WERI-Rb-1 (cell line): ENCODE results near the gene LRRC8A.

Experiments
- DNase-seq: peaks from one replicate; pipeline ENCODE4 v3.0.0-alpha.2; 2020
- H3K27ac ChIP-seq: fragments of 250-450 bp; sonication (Bioruptor Pico); 2 replicates; pipeline ENCODE4 v1.5.1; 2020; ENCODE audit warnings: mild to moderate bottlenecking, moderate library complexity
- H3K27me3 ChIP-seq: fragments of 250-450 bp; sonication (Bioruptor Pico); 2 replicates; pipeline ENCODE4 v1.5.1; 2021; ENCODE audit warnings: mild to moderate bottlenecking, low read depth, moderate library complexity; ENCODE audit not compliant: insufficient read depth, severe bottlenecking
- H3K36me3 ChIP-seq: fragments of 250-450 bp; sonication (Bioruptor Pico); 2 replicates; pipeline ENCODE4 v1.5.1; 2020; ENCODE audit warnings: mild to moderate bottlenecking, moderate library complexity
- H3K4me3 ChIP-seq: 2 replicates; pipeline ENCODE4 v1.5.1; 2011; ENCODE audit warnings: low read depth, mild to moderate bottlenecking, control low read depth, low read length
- H3K9me3 ChIP-seq: fragments of 250-450 bp; sonication (Bioruptor Pico); 2 replicates; pipeline ENCODE4 v1.5.1; 2021; ENCODE audit warnings: mild to moderate bottlenecking, moderate library complexity; ENCODE audit not compliant: severe bottlenecking
- TF ChIP-seq, protein P1 (sequence below): IDR thresholded peaks from 2 replicates; pipeline ENCODE4 v1.5.1; 2011; ENCODE audit warnings: low read depth, mild to moderate bottlenecking, control low read depth, inconsistent platforms, low read length

The LRRC8A gene

GRCh38 chr9:128891321-128892220, 9.6 kb downstream of the LRRC8A start:
- TF ChIP-seq, protein P1, sequence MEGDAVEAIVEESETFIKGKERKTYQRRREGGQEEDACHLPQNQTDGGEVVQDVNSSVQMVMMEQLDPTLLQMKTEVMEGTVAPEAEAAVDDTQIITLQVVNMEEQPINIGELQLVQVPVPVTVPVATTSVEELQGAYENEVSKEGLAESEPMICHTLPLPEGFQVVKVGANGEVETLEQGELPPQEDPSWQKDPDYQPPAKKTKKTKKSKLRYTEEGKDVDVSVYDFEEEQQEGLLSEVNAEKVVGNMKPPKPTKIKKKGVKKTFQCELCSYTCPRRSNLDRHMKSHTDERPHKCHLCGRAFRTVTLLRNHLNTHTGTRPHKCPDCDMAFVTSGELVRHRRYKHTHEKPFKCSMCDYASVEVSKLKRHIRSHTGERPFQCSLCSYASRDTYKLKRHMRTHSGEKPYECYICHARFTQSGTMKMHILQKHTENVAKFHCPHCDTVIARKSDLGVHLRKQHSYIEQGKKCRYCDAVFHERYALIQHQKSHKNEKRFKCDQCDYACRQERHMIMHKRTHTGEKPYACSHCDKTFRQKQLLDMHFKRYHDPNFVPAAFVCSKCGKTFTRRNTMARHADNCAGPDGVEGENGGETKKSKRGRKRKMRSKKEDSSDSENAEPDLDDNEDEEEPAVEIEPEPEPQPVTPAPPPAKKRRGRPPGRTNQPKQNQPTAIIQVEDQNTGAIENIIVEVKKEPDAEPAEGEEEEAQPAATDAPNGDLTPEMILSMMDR, result no peak
- Histone ChIP-seq H3K36me3 (peaks cover 89% of the 10 kb centered on the region), H3K27me3 (no peaks in the 10 kb centered on the region), H3K27ac (no peak overlapping the region), H3K4me3 (no peak overlapping the region), H3K9me3 (no peaks in the 10 kb centered on the region)
- no peak for DNase-seq

- TF ChIP-seq, protein P1, result no peak
- Histone ChIP-seq H3K36me3 (peaks cover 89% of the 10 kb centered on the region), H3K27ac (no peak overlapping the region), H3K9me3 (no peaks in the 10 kb centered on the region), H3K27me3 (no peaks in the 10 kb centered on the region), H3K4me3 (no peak overlapping the region)
- no peak for DNase-seq
Observed at GRCh38 chr9:128892221-128892921, 10.4 kb downstream of the LRRC8A start.

DNA sequence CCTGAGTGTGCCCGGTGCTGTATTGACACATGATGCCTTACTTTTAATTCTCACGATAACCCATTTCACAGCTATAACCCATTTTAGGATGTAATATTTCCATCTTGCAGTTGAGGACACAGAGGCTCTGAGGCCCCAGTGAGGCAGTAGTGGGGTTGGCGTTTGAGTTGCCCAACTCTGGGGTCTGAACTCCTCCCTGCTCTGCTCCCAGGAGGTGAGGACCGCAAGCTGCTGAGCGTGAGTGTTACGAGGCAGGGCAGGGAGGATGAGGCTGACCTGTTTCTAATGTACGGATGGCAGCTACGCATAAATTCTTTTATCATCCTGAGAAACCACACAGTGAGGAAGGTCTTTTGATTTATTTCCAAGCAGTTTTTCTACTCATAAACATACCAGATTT, 11.4 kb downstream of the LRRC8A start:
- H3K36me3 ChIP-seq, result peaks cover 86% of the 10 kb centered on the region
- H3K27ac ChIP-seq, result no peak overlapping the region

DNA sequence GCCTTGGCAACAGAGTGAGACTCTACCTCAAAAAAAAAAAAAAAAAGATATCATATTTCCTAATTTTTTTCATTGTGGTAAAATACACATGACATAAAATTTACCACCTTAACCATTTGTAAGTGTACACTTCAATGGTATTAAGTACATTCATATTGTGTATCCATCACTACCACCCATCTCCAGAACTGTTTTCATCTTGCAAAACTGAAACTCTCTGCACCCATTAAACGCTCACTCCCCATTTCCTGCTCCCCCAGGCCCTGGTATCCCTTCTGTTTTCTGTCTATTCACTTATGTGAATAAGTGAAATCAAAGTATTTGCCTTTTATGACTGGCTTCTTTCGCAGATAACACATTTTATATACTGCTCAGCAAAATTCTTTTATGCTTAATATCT, 12.8 kb downstream of the LRRC8A start:
- no peaks in the 10 kb centered on the region for H3K27me3 ChIP-seq
- peaks cover 81% of the 10 kb centered on the region for H3K36me3 ChIP-seq
- no peaks in the 10 kb centered on the region for H3K9me3 ChIP-seq
- TF ChIP-seq, protein P1, result no peak
- no peak overlapping the region for H3K4me3 ChIP-seq
- no peak overlapping the region for H3K27ac ChIP-seq
- no peak for DNase-seq

More for the DNA sequence above, 11.4 kb downstream of the LRRC8A start:
- Histone ChIP-seq H3K4me3 (no peak overlapping the region), H3K9me3 (no peaks in the 10 kb centered on the region), H3K27me3 (no peaks in the 10 kb centered on the region)
- TF ChIP-seq, protein P1, result no peak
- DNase-seq, result no peak

DNA sequence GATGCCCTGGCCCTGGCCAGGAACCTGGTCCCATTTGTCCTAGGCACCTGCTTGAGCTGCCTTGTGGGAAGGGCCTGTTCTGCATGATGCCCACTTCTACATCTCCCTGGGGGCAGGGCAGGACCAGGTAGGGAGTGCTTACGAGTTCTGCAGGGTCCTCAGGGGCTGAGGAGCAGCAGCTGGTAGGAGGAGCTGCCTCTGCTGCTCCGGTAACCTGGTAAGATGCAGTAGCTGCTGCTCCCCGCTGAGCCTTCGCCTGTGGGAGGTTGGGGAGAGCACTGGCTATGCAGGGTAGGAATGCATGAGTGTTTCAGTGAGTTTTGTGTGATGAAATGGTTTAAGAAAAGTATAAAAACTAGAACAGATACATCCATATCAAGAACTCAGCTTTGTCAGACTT, 13.6 kb downstream of the LRRC8A start:
- no peak overlapping the region for H3K27ac ChIP-seq
- TF ChIP-seq, protein P1, result no peak
- DNase-seq, result no peak
- H3K9me3 ChIP-seq, result no peaks in the 10 kb centered on the region
- H3K27me3 ChIP-seq, result no peaks in the 10 kb centered on the region
- peaks cover 73% of the 10 kb centered on the region for H3K36me3 ChIP-seq
- no peak overlapping the region for H3K4me3 ChIP-seq
